Activated CD4-positive, alpha-beta T cell treated with anti-CD3 and anti-CD28 coated beads for 36 hours (primary cell): ENCODE data around the gene XCR1. TPM values are rescaled to one million over a fixed set of nuclear protein-coding genes. Genes with fewer than 3 reads are reported as not detected.
"Not testable (repeated sequence)": the region's sequence is repeated elsewhere in the genome, so short reads cannot be mapped to it uniquely, and the experiment has no call there.

Experiments
- ATAC-seq: fragments of 200-7000 bp; cut with Tn5 transposase; one replicate; pipeline ENCODE4 v1.10.0; 2021; ENCODE audit warnings: mild to moderate bottlenecking, moderate library complexity
- CTCF ChIA-PET: fragments of 350-600 bp; sonication (Branson Sonifier 250); formaldehyde crosslinking; loops from one replicate; lab custom pipeline; 2021; ENCODE audit warnings: antibody characterized with exemption; lab: Charles Lee
- POLR2A ChIA-PET: fragments of 350-600 bp; sonication (Branson Sonifier 250); formaldehyde crosslinking; loops from one replicate; lab custom pipeline; 2021; ENCODE audit warnings: antibody characterized with exemption, inconsistent platforms; lab: Charles Lee
- DNase-seq: peaks from one replicate; pipeline ENCODE4 v3.0.0-alpha.2; 2020
- H3K27ac Mint-ChIP-seq: one replicate; pipeline ENCODE4 v1.8.0; 2021; ENCODE audit warnings: mixed read lengths
- H3K27me3 Mint-ChIP-seq: one replicate; pipeline ENCODE4 v1.8.0; 2021; ENCODE audit warnings: mixed read lengths
- H3K36me3 Mint-ChIP-seq: one replicate; pipeline ENCODE4 v1.8.0; 2021; ENCODE audit warnings: low read depth, mixed read lengths
- H3K4me1 Mint-ChIP-seq: one replicate; pipeline ENCODE4 v1.8.0; 2021; ENCODE audit warnings: mixed read lengths
- H3K4me3 Mint-ChIP-seq: one replicate; pipeline ENCODE4 v1.8.0; 2021; ENCODE audit warnings: mild to moderate bottlenecking, moderate library complexity, mixed read lengths
- H3K9me3 Mint-ChIP-seq: one replicate; pipeline ENCODE4 v1.8.0; 2021; ENCODE audit warnings: low read depth, mixed read lengths
- intact Hi-C, 2 experiments: fragments of 100-400 bp; cut with DNase I in 1 of 2; cut with micrococcal nuclease in 1 of 2; formaldehyde crosslinking; loops; one replicate each; pipeline versions ENCODE4 v1.14.2 to v1.15.1; 2022 to 2024; cut with DNase I, micrococcal nuclease
- total RNA-seq, 2 experiments: library from RNA; stranded (reverse); gene quantifications; one replicate each; pipeline ENCODE4 v1.2.3, GENCODE V29; 2021

XCR1 gene
- total RNA-seq, 2 experiments from 2014 or later = not detected

- ATAC-seq (no peak), DNase-seq (no peak)
- POLR2A ChIA-PET = no interaction called here
- Mint-ChIP-seq H3K9me3 (no peaks in the 10 kb centered on the region), H3K4me1 (peaks cover 36% of the 10 kb centered on the region), H3K27me3 (peaks cover 55% of the 10 kb centered on the region), H3K36me3 (no peaks in the 10 kb centered on the region), H3K27ac (no peak overlapping the region), H3K4me3 (no peak overlapping the region)
- CTCF ChIA-PET = interaction anchor here (0.6 to 0.7 kb wide), 2 partner anchors 122 to 136 kb away, joined by 3 read pairs; no protein-coding TSS in a partner anchor
- intact Hi-C loops = no loop called here
Observed at GRCh38 chr3:46061887-46062286, 34.6 kb upstream of the XCR1 start.

DNA sequence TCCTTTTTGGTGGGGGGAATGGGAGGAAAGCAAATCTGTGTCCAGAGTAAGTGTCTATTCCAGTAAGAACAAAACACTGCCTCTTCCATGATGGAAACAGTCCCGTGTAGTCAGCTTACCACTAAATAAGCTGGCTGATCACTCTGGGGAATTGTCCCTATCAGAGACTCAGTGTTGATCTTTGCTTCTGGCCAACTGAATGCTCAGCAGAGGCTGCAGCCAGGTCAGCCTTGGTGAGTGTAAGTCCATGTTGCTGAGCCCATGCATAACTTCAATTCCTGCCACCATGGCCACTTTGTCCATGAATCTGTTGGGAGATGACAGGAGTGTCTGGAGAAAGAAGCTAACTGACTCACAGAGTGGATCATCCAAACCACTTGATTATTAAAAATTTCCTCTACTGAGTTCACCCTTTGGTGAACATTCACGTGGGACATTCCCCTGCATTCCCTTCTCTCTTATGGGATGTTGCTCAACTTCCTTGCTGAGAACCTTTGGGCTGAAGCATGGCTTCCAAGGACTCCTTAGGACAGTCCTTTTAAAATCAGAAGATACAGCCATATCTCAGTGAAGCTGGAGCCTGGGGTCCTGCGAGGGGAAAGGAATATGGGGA, 33.9 kb upstream of the XCR1 start:
- DNase-seq (no peak), ATAC-seq (no peak)
- peaks cover 33% of the 10 kb centered on the region for H3K4me1 Mint-ChIP-seq
- ChIA-PET CTCF (interaction anchor here (0.7 to 0.8 kb wide), 2 partner anchors 11 to 121 kb away, joined by 3 read pairs; no protein-coding TSS in a partner anchor), POLR2A (no interaction called here)
- H3K4me3 Mint-ChIP-seq = no peak overlapping the region
- no peaks in the 10 kb centered on the region for H3K36me3 Mint-ChIP-seq
- no peak overlapping the region for H3K27ac Mint-ChIP-seq
- H3K27me3 Mint-ChIP-seq = peaks cover 54% of the 10 kb centered on the region
- intact Hi-C loops = no loop called here
- no peaks in the 10 kb centered on the region for H3K9me3 Mint-ChIP-seq

DNA sequence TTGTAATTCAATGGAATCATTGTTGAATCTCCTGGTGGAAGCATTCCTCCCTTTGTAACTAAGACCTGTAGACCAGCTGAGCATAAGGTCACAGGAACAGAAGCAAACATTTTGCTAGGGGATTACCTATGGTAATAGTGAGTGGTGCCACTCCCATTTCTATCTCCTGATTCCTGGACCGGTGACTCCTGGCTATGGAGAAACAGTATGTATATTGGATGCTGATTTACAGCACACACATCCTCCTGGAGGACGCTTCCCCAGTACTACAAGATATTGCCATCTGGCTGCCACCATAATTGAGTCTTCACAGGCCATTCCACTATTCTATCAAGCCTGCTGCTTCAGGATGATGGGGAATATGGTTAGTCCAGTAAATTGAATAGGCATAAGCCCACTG, 33.3 kb upstream of the XCR1 start:
- no peak overlapping the region for H3K4me3 Mint-ChIP-seq
- ATAC-seq (no peak), DNase-seq (no peak)
- intact Hi-C loops = no loop called here
- H3K9me3 Mint-ChIP-seq = no peaks in the 10 kb centered on the region
- peaks cover 56% of the 10 kb centered on the region for H3K27me3 Mint-ChIP-seq
- no peak overlapping the region for H3K27ac Mint-ChIP-seq
- CTCF ChIA-PET = interaction anchor here (0.8 kb wide), 1 partner anchor 10 kb away, joined by 3 read pairs; no protein-coding TSS in a partner anchor
- H3K4me1 Mint-ChIP-seq = peaks cover 26% of the 10 kb centered on the region
- no peaks in the 10 kb centered on the region for H3K36me3 Mint-ChIP-seq
- POLR2A ChIA-PET = no interaction called here

DNA sequence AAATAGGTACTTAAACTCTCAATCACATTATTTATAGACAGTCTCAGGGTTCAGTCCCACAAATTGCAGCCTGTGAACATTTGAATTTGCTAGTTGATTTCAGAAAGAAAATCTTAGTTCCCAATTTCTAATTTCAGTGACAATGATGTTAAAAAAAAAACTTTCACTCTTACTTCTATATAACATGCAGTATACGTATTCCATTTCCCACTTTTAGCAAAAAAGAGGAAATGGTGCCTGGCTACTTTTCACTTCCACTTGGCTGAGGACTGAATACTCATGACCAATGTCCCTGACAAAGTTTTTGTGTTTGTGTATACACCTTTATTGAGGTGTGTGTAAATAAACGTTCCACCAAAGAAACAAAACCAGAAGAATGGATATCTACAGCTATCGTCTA, 32.1 kb upstream of the XCR1 start:
- Mint-ChIP-seq H3K4me3 (no peak overlapping the region), H3K36me3 (no peaks in the 10 kb centered on the region), H3K9me3 (no peaks in the 10 kb centered on the region), H3K27me3 (peaks cover 63% of the 10 kb centered on the region), H3K4me1 (peaks cover 18% of the 10 kb centered on the region), H3K27ac (no peak overlapping the region)
- ChIA-PET POLR2A (no interaction called here), CTCF (interaction anchor here (0.9 kb wide), 1 partner anchor 121 kb away, joined by 3 read pairs; no protein-coding TSS in a partner anchor)
- DNase-seq (no peak), ATAC-seq (no peak)
- intact Hi-C loops = no loop called here

- CTCF ChIA-PET = interaction anchor here (0.9 to 1.4 kb wide), 2 partner anchors 10 to 120 kb away, joined by 3 to 4 read pairs; no protein-coding TSS in a partner anchor
- POLR2A ChIA-PET = no interaction called here
- no peak for DNase-seq
- Mint-ChIP-seq H3K4me3 (no peak overlapping the region), H3K36me3 (no peaks in the 10 kb centered on the region), H3K27ac (no peak overlapping the region), H3K9me3 (no peaks in the 10 kb centered on the region), H3K27me3 (peaks cover 66% of the 10 kb centered on the region), H3K4me1 (peaks cover 13% of the 10 kb centered on the region)
- ATAC-seq = no peak
- intact Hi-C loops = no loop called here
Observed at GRCh38 chr3:46058981-46059380, 31.7 kb upstream of the XCR1 start.

DNA sequence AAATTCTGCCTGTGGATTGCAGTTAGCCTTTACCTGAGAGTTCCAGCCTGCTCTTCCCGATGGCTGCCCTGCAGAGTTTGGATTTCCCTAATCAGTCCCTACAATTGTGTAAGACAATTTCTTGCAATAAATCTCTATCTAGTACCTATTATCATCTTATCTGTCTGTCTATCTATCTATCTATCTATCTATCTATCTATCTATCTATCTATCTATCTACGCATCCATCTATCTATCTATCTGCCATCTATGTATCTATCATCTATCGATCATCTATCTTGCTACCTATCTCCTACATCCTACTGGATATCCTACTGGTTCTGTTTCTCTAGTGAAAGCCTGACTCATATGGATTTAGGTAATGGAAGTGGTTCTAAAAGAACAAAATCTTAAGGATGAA, 30.4 kb upstream of the XCR1 start:
- intact Hi-C loops = no loop called here
- ChIA-PET POLR2A (interaction anchor here (0.7 kb wide), 1 partner anchor 247 kb away, joined by 3 read pairs; no protein-coding TSS in a partner anchor), CTCF (interaction anchor here (1.4 kb wide), 1 partner anchor 8 kb away, joined by 4 read pairs; no protein-coding TSS in a partner anchor)
- no peaks in the 10 kb centered on the region for H3K9me3 Mint-ChIP-seq
- H3K4me1 Mint-ChIP-seq = peaks cover 2% of the 10 kb centered on the region
- H3K36me3 Mint-ChIP-seq = no peaks in the 10 kb centered on the region
- H3K27ac Mint-ChIP-seq = no peak overlapping the region
- DNase-seq (no peak), ATAC-seq (no peak)
- peaks cover 62% of the 10 kb centered on the region for H3K27me3 Mint-ChIP-seq
- no peak overlapping the region for H3K4me3 Mint-ChIP-seq

DNA sequence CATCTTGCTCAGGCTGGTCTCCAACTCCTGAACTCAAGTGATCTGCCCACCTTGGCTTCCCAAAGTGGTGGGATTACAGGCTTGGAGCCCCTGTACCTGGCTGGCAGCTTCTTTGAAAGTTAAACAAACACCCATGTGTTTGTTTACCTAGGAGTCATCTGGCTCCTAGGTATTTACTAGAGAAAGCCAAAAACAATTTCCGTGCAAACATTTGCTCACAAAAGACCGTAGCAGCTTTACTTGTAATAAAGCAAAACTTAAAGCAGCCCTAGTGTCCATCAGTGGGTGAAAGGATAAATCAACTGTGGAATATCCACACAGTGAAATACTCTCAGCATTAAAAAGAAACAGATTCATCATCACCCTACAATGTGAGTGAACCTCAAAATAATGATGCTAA, 29.4 kb upstream of the XCR1 start:
- POLR2A ChIA-PET = interaction anchor here (0.6 kb wide), 1 partner anchor 16 kb away, joined by 3 read pairs; no protein-coding TSS in a partner anchor
- Mint-ChIP-seq H3K4me1 (no peaks in the 10 kb centered on the region), H3K36me3 (no peaks in the 10 kb centered on the region), H3K4me3 (no peak overlapping the region), H3K27me3 (peaks cover 57% of the 10 kb centered on the region), H3K9me3 (no peaks in the 10 kb centered on the region), H3K27ac (no peak overlapping the region)
- no peak for DNase-seq
- intact Hi-C loops = no loop called here
- CTCF ChIA-PET = interaction anchor here (1.3 to 1.4 kb wide), 2 partner anchors 15 to 20 kb away, joined by 3 to 5 read pairs; no protein-coding TSS in a partner anchor
- ATAC-seq = no peak

GRCh38 chr3:46053761-46054515, 26.7 kb upstream of the XCR1 start:
- H3K27ac Mint-ChIP-seq, CTCF ChIA-PET, H3K4me3 Mint-ChIP-seq, DNase-seq, POLR2A ChIA-PET, H3K9me3 Mint-ChIP-seq, H3K4me1 Mint-ChIP-seq, intact Hi-C loops, H3K36me3 Mint-ChIP-seq, ATAC-seq: not testable (repeated sequence)
- H3K27me3 Mint-ChIP-seq = peaks cover 36% of the 10 kb centered on the region

DNA sequence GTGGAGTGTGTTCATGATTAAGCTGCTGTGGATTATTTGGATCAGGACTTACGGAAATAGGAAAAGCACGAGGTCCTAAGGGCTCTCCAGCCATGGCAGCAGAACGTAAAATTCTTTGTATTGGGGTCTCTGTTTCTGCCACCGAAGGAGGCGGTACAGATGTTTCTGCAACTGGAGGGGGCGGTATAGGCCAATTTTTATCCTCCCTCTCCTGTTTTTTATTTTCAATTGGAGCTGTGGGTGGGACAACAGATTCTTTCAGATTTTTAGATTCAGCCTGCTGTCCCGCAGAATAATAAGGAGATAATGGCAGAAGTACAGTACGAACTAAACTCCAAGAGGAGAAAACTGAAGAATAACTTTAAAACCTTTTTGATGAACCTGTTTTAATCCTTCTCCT, 26.0 kb upstream of the XCR1 start:
- H3K27me3 Mint-ChIP-seq = peaks cover 32% of the 10 kb centered on the region
- H3K4me3 Mint-ChIP-seq, CTCF ChIA-PET, POLR2A ChIA-PET, H3K4me1 Mint-ChIP-seq, H3K9me3 Mint-ChIP-seq, DNase-seq, intact Hi-C loops, ATAC-seq, H3K27ac Mint-ChIP-seq, H3K36me3 Mint-ChIP-seq: not testable (repeated sequence)

- POLR2A ChIA-PET = no interaction called here
- intact Hi-C loops = no loop called here
Observed at GRCh38 chr3:46052531-46052930, 25.2 kb upstream of the XCR1 start.

GRCh38 chr3:46049093-46049492, 21.8 kb upstream of the XCR1 start:
- Mint-ChIP-seq H3K4me1 (peaks cover 20% of the 10 kb centered on the region), H3K27ac (no peak overlapping the region), H3K4me3 (no peak overlapping the region), H3K9me3 (no peaks in the 10 kb centered on the region), H3K36me3 (no peaks in the 10 kb centered on the region), H3K27me3 (peaks cover 8% of the 10 kb centered on the region)
- POLR2A ChIA-PET = no interaction called here
- CTCF ChIA-PET = interaction anchor here (0.9 to 1.1 kb wide), 3 partner anchors 9 to 35 kb away, joined by 3 to 4 read pairs (median 3); no protein-coding TSS in a partner anchor
- ATAC-seq (no peak), DNase-seq (no peak)
- intact Hi-C loops = no loop called here

More at GRCh38 chr3:46052531-46052930, 25.2 kb upstream of the XCR1 start:
- DNase-seq (no peak), ATAC-seq (no peak)
- Mint-ChIP-seq H3K4me3 (no peak overlapping the region), H3K9me3 (no peaks in the 10 kb centered on the region), H3K27ac (no peak overlapping the region), H3K4me1 (peaks cover under 1% of the 10 kb centered on the region), H3K27me3 (peaks cover 25% of the 10 kb centered on the region), H3K36me3 (no peaks in the 10 kb centered on the region)
- CTCF ChIA-PET = no interaction called here
